HCT116 (cell line): ENCODE results near the gene SEPTIN12. TPM values are rescaled to one million over a fixed set of nuclear protein-coding genes. Genes with fewer than 3 reads are reported as not detected.

Experiments used
- ATAC-seq: fragments of 200-7000 bp; cut with Tn5 transposase; 2 replicates; pipeline ENCODE4 v1.9.1; 2020; ENCODE audit warnings: mild to moderate bottlenecking, moderate library complexity
- BruUV-seq: library from RNA; stranded (reverse); fragments of 400-500 nt; replicated peaks from 2 replicates; lab custom pipeline; 2021; lab: Mats Ljungman, UMichigan
- CTCF ChIA-PET: fragments of 300-600 bp; sonication (Branson Sonifier 250); formaldehyde crosslinking; loops from one replicate; lab custom pipeline; 2021; ENCODE audit warnings: antibody characterized with exemption; lab: Charles Lee
- POLR2A ChIA-PET: fragments of 300-600, 350-600 bp; sonication (Branson Sonifier 250); formaldehyde crosslinking; loops from one replicate; lab custom pipeline; 2021; ENCODE audit warnings: antibody characterized with exemption; lab: Charles Lee
- RAD21 ChIA-PET, 2 experiments: fragments of 300-600 bp; sonication (Branson Sonifier 250); formaldehyde crosslinking; loops; one replicate each; lab custom pipeline; 2023; ENCODE audit warnings: low total read pairs in 2 of 2; ENCODE audit not compliant: uncharacterized antibody in 2 of 2, unreplicated experiment in 2 of 2, low non-redundant PET in 1 of 2; lab: Charles Lee
- DNase-seq: peaks from one replicate; pipeline ENCODE4 v3.0.0-alpha.2; 2010; ENCODE audit warnings: low read depth, low spot score
- H2AFZ ChIP-seq: fragments of 200-600 bp; shearing (Covaris generic), sonication (generic); 2 replicates; pipeline ENCODE4 v1.6.1; 2017; ENCODE audit warnings: low read depth, mixed run types, mixed read lengths, antibody characterized with exemption, low read length; ENCODE audit not compliant: poor library complexity, severe bottlenecking
- H3K27ac ChIP-seq: 2 replicates; pipeline ENCODE4 v1.5.1; 2012; ENCODE audit warnings: low read depth, low read length
- H3K27me3 ChIP-seq: fragments of 200-600 bp; sonication (generic); 2 replicates; pipeline ENCODE4 v1.6.1; 2016; ENCODE audit warnings: mixed run types, low read length, mixed read lengths; ENCODE audit not compliant: insufficient read depth
- H3K36me3 ChIP-seq, 2 experiments: fragments of 200-500 bp in 1 of 2; fragments of 200-600 bp in 1 of 2; sonication (Bioruptor generic) in 1 of 2; sonication (generic) in 1 of 2; 2 replicates each; pipeline versions ENCODE4 v1.5.1 to v1.6.1; 2014 to 2016; ENCODE audit warnings: low read length in 2 of 2, inconsistent platforms in 1 of 2, mixed read lengths in 1 of 2, mixed run types in 1 of 2; ENCODE audit not compliant: insufficient read depth in 2 of 2, control insufficient read depth in 1 of 2
- H3K4me1 ChIP-seq, 2 experiments: fragments of 200-600 bp in 1 of 2; sonication (generic) in 1 of 2; 2 replicates each; pipeline versions ENCODE4 v1.5.1 to v1.6.1; 2012 to 2017; ENCODE audit warnings: low read length in 2 of 2, inconsistent platforms in 1 of 2, mild to moderate bottlenecking in 1 of 2, mixed read lengths in 1 of 2, mixed run types in 1 of 2, moderate library complexity in 1 of 2; ENCODE audit not compliant: insufficient read depth in 2 of 2, control insufficient read depth in 1 of 2
- H3K4me2 ChIP-seq: fragments of 200-600 bp; sonication (generic); 2 replicates; pipeline ENCODE4 v1.6.1; 2017; ENCODE audit warnings: mixed run types, low read length, mixed read lengths
- H3K4me3 ChIP-seq, 2 experiments: fragments of 200-600 bp in 1 of 2; sonication (generic) in 1 of 2; replicated peaks in 1 of 2; 2 replicates each; pipeline ENCODE4 v1.5.1; 2011 to 2016; ENCODE audit warnings: low read length in 2 of 2, control low read depth in 1 of 2, low read depth in 1 of 2, mild to moderate bottlenecking in 1 of 2, mixed read lengths in 1 of 2, mixed run types in 1 of 2
- H3K79me2 ChIP-seq: fragments of 200-600 bp; sonication (generic); 2 replicates; pipeline ENCODE4 v1.6.1; 2017; ENCODE audit warnings: mild to moderate bottlenecking, mixed run types, low read length, moderate library complexity, mixed read lengths; ENCODE audit not compliant: insufficient read depth
- H3K9ac ChIP-seq: fragments of 200-600 bp; sonication (generic); 2 replicates; pipeline ENCODE4 v1.6.1; 2016; ENCODE audit warnings: low read length, mixed read lengths
- H3K9me2 ChIP-seq: fragments of 200-600 bp; sonication (generic), shearing (Covaris generic); 2 replicates; pipeline ENCODE4 v1.6.1; 2017; ENCODE audit warnings: mixed run types, mild to moderate bottlenecking, moderate library complexity; ENCODE audit not compliant: insufficient read depth
- H3K9me3 ChIP-seq, 2 experiments: fragments of 200-500 bp in 1 of 2; fragments of 200-600 bp in 1 of 2; sonication (Bioruptor generic) in 1 of 2; sonication (generic) in 1 of 2; 2 replicates each; pipeline ENCODE4 v1.6.1; 2014 to 2017; ENCODE audit warnings: low read length in 2 of 2, mixed read lengths in 2 of 2, inconsistent platforms in 1 of 2, low read depth in 1 of 2, mild to moderate bottlenecking in 1 of 2, mixed run types in 1 of 2, moderate library complexity in 1 of 2; ENCODE audit not compliant: control insufficient read depth in 1 of 2, insufficient read depth in 1 of 2
- H4K20me1 ChIP-seq: fragments of 200-600 bp; sonication (generic), shearing (Covaris generic); 2 replicates; pipeline ENCODE4 v1.6.1; 2017; ENCODE audit warnings: mixed run types, mild to moderate bottlenecking, moderate library complexity; ENCODE audit not compliant: insufficient read depth
- CBX3 ChIP-seq: IDR thresholded peaks from 2 replicates; pipeline ENCODE4 v1.6.1; 2012; ENCODE audit warnings: low read depth
- EZH2phosphoT487 ChIP-seq: fragments of 200-600 bp; IDR thresholded peaks from 2 replicates; pipeline ENCODE4 v1.6.1; 2018; ENCODE audit warnings: antibody characterized with exemption, borderline replicate concordance
- RAD21 ChIP-seq: IDR thresholded peaks from 2 replicates; pipeline ENCODE4 v1.6.1; 2012; ENCODE audit warnings: low read depth, mild to moderate bottlenecking
- SP1 ChIP-seq: IDR thresholded peaks from 2 replicates; pipeline ENCODE4 v1.6.1; 2012; ENCODE audit warnings: low read depth
- TCF7L2 ChIP-seq: IDR thresholded peaks from 2 replicates; pipeline ENCODE4 v1.7.0; 2011; ENCODE audit warnings: borderline replicate concordance, inconsistent platforms; ENCODE audit not compliant: insufficient read depth, insufficient read length; ENCODE audit errors: extremely low read depth
- YY1 ChIP-seq: IDR thresholded peaks from 2 replicates; pipeline ENCODE4 v1.6.1; 2011; ENCODE audit warnings: low read length, low read depth, moderate library complexity, mild to moderate bottlenecking; ENCODE audit not compliant: insufficient replicate concordance; ENCODE audit errors: extremely low read depth
- ZNF274 ChIP-seq: fragments of 200-500 bp; sonication (Bioruptor generic); IDR thresholded peaks from 2 replicates; pipeline ENCODE4 v1.6.1; 2014; ENCODE audit warnings: mild to moderate bottlenecking, low read depth, low read length, inconsistent platforms
- intact Hi-C: fragments of 100-400 bp; cut with micrococcal nuclease; formaldehyde crosslinking; loops from 2 replicates; pipeline ENCODE4 v1.10.0; 2022
- total RNA-seq: library from RNA; stranded (reverse); gene quantifications from one replicate; pipeline ENCODE4 v1.2.1, GENCODE V29; 2021; ENCODE audit not compliant: unreplicated experiment
- TF ChIP-seq, protein P1 (sequence below): IDR thresholded peaks from 2 replicates; pipeline ENCODE4 v1.6.1; 2011; ENCODE audit warnings: mild to moderate bottlenecking, low read length, moderate library complexity; ENCODE audit not compliant: insufficient replicate concordance; ENCODE audit errors: extremely low read depth

The SEPTIN12 gene
- total RNA-seq, 1 experiment from 2014 or later: not detected

DNA sequence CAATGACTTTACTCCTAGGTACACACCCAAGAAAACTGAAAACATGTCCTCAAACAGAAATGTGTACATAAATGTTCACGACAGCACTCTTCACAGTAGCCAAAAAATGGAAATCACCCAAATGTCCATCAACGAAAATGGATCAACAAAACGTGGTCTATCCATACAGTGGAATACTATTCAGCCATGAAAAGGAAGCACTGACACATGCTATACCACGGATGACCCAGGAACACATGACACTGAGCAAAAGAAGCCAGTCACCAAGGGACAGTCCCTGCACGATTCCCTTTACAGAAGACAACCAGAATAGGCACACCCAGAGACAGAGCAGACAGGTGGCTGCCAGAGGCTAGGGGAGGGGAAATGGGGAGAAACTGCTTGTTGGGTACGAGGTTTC, 32.5 kb downstream of the SEPTIN12 start:
- BruUV-seq: no TSS peak
- H3K9me2 ChIP-seq: no peaks in the 10 kb centered on the region
- DNase-seq: no peak
- no peaks in the 10 kb centered on the region for H3K27me3 ChIP-seq
- POLR2A ChIA-PET: no interaction called here
- H3K9ac ChIP-seq: no peak overlapping the region
- TF ChIP-seq CBX3 (no peak), RAD21 (no peak), ZNF274 (no peak), YY1 (no peak), SP1 (no peak), EZH2phosphoT487 (no peak), TCF7L2 (no peak)
- TF ChIP-seq, protein P1, sequence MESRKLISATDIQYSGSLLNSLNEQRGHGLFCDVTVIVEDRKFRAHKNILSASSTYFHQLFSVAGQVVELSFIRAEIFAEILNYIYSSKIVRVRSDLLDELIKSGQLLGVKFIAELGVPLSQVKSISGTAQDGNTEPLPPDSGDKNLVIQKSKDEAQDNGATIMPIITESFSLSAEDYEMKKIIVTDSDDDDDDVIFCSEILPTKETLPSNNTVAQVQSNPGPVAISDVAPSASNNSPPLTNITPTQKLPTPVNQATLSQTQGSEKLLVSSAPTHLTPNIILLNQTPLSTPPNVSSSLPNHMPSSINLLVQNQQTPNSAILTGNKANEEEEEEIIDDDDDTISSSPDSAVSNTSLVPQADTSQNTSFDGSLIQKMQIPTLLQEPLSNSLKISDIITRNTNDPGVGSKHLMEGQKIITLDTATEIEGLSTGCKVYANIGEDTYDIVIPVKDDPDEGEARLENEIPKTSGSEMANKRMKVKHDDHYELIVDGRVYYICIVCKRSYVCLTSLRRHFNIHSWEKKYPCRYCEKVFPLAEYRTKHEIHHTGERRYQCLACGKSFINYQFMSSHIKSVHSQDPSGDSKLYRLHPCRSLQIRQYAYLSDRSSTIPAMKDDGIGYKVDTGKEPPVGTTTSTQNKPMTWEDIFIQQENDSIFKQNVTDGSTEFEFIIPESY: no peak
- TF ChIP-seq, all 23 proteins: peak for 0
- CTCF ChIA-PET: no interaction called here
- no peak overlapping the region for H3K4me2 ChIP-seq
- H3K9me3 ChIP-seq: peaks cover 0 to 4% of the 10 kb centered on the region in 2 experiments; a peak in 1 of 4 replicates
- RAD21 ChIA-PET: no interaction called here
- no peaks in the 10 kb centered on the region for H3K4me1 ChIP-seq
- no peak for ATAC-seq
- H3K4me3 ChIP-seq: no peak overlapping the region
- peaks cover 4% of the 10 kb centered on the region; the same call in 1 of the 2 replicates for H3K79me2 ChIP-seq
- intact Hi-C loops: no loop called here
- no peak overlapping the region for H3K27ac ChIP-seq
- H2AFZ ChIP-seq: no peak overlapping the region
- H4K20me1 ChIP-seq: no peaks in the 10 kb centered on the region
- H3K36me3 ChIP-seq: peaks cover 14 to 29% of the 10 kb centered on the region in 2 experiments; a peak in 3 of 4 replicates
